A549 (cell line): ENCODE results near the gene SP110. TPM values are rescaled to one million over a fixed set of nuclear protein-coding genes. Genes with fewer than 3 reads are reported as not detected.

Experiments
- ATAC-seq, 2 experiments: fragments of 200-7000 bp in 1 of 2; fragments of >200 bp in 1 of 2; cut with Nextera tagmentation in 1 of 2; cut with Tn5 transposase in 1 of 2; 3 replicates each; pipeline versions ENCODE4 v1.8.0 to v1.9.1; 2018 to 2020; ENCODE audit warnings: mild to moderate bottlenecking in 1 of 2, moderate library complexity in 1 of 2
- CTCF ChIA-PET: fragments of 300-600 bp; sonication (Branson Sonifier 250); formaldehyde crosslinking; extraction: SDS; loops from one replicate; lab custom pipeline; 2021; ENCODE audit warnings: antibody characterized with exemption, inconsistent platforms; lab: Yijun Ruan, JAX
- POLR2A ChIA-PET: fragments of 350-600 bp; formaldehyde crosslinking; extraction: SDS; loops from one replicate; lab custom pipeline; 2021; ENCODE audit warnings: antibody characterized with exemption, inconsistent platforms; lab: Yijun Ruan, JAX
- DNase-seq, 2 experiments: peaks; one replicate each; pipeline versions ENCODE4 v3.0.0 to v3.0.0-alpha.2; 2011 to 2016; ENCODE audit warnings: low read depth in 1 of 2, low spot score in 1 of 2
- FAIRE-seq: peaks from 2 replicates; lab custom pipeline; 2011; peaks lifted over from hg19 to GRCh38; lab: Jason Lieb, UNC
- H3K27ac ChIP-seq, 2 experiments: fragments of >200 bp; sonication (Bioruptor Twin); formaldehyde crosslinking; 3 replicates each; pipeline ENCODE4 v1.5.1; 2016 to 2017
- H3K4me1 ChIP-seq: fragments of >200 bp; sonication (Bioruptor Twin); formaldehyde crosslinking; 3 replicates; pipeline ENCODE4 v1.6.1; 2016
- H3K4me2 ChIP-seq: fragments of >200 bp; sonication (Bioruptor Twin); formaldehyde crosslinking; 3 replicates; pipeline ENCODE4 v1.6.1; 2016
- H3K4me3 ChIP-seq: fragments of >200 bp; sonication (Bioruptor Twin); formaldehyde crosslinking; 3 replicates; pipeline ENCODE4 v1.5.1; 2016
- H3K9me3 ChIP-seq: fragments of >200 bp; sonication (Bioruptor Twin); formaldehyde crosslinking; 3 replicates; pipeline ENCODE4 v1.6.1; 2016
- BHLHE40 ChIP-seq: IDR thresholded peaks from 2 replicates; pipeline ENCODE4 v1.6.1; 2012; ENCODE audit warnings: low read depth, low read length, inconsistent platforms
- CHD4 ChIP-seq: fragments of 200-600 bp; sonication (generic); IDR thresholded peaks from 2 replicates; pipeline ENCODE4 v1.6.1; 2016; ENCODE audit warnings: antibody characterized with exemption, mild to moderate bottlenecking, borderline replicate concordance
- FOSB ChIP-seq: fragments of 250-450 bp; sonication (Bioruptor Pico); IDR thresholded peaks from 2 replicates; pipeline ENCODE4 v1.5.0; 2020; ENCODE audit warnings: mild to moderate bottlenecking, moderate library complexity
- FOSL2 ChIP-seq, 2 experiments: fragments of 450-650 bp in 1 of 2; fragments of >200 bp in 1 of 2; sonication (Bioruptor Twin) in 1 of 2; formaldehyde crosslinking; IDR thresholded peaks; 2 replicates each; pipeline versions ENCODE4 v1.5.0 to v1.6.1; 2016 to 2020; ENCODE audit warnings: mild to moderate bottlenecking in 1 of 2, moderate library complexity in 1 of 2
- FOXS1 ChIP-seq: fragments of 250-450 bp; sonication (Bioruptor Pico); IDR thresholded peaks from 2 replicates; pipeline ENCODE4 v1.5.0; 2020; ENCODE audit warnings: mild to moderate bottlenecking, moderate library complexity
- HDAC2 ChIP-seq: fragments of 200-600 bp; sonication (generic); IDR thresholded peaks from 2 replicates; pipeline ENCODE4 v1.6.1; 2016
- JUN ChIP-seq, 2 experiments: fragments of >200 bp; sonication (Bioruptor Twin); formaldehyde crosslinking; IDR thresholded peaks; 2 replicates in 1 of 2; 3 replicates in 1 of 2; pipeline ENCODE4 v1.6.1; 2016 to 2017
- JUNB ChIP-seq: fragments of >200 bp; sonication (Bioruptor Twin); formaldehyde crosslinking; IDR thresholded peaks from 2 replicates; pipeline ENCODE4 v1.6.1; 2016
- KDM1A ChIP-seq: fragments of 200-600 bp; sonication (generic); IDR thresholded peaks from 2 replicates; pipeline ENCODE4 v1.6.1; 2016; ENCODE audit warnings: low read depth, mild to moderate bottlenecking
- MAZ ChIP-seq: fragments of 150-350 bp; IDR thresholded peaks from 2 replicates; pipeline ENCODE4 v1.6.1; 2014; ENCODE audit warnings: antibody characterized with exemption, low read depth, low read length, borderline replicate concordance
- MYC ChIP-seq: IDR thresholded peaks from 2 replicates; pipeline ENCODE4 v1.6.1; 2012; ENCODE audit warnings: mild to moderate bottlenecking, inconsistent platforms, low read length, improper control_type of control experiment, borderline replicate concordance
- PHF8 ChIP-seq: fragments of 200-600 bp; sonication (generic); IDR thresholded peaks from 2 replicates; pipeline ENCODE4 v1.6.1; 2016; ENCODE audit warnings: low read depth, mild to moderate bottlenecking, antibody characterized with exemption, moderate library complexity, borderline replicate concordance
- POLR2AphosphoS2 ChIP-seq: conservative IDR thresholded peaks from 2 replicates; pipeline ENCODE4 v1.6.1; 2012; ENCODE audit warnings: low read length, improper control_type of control experiment, inconsistent platforms
- RAD21 ChIP-seq, 2 experiments: fragments of >200 bp in 1 of 2; sonication (Bioruptor Twin) in 1 of 2; formaldehyde crosslinking in 1 of 2; IDR thresholded peaks in 1 of 2; conservative IDR thresholded peaks in 1 of 2; 2 replicates in 1 of 2; 3 replicates in 1 of 2; pipeline ENCODE4 v1.6.1; 2012 to 2018; ENCODE audit warnings: inconsistent platforms in 1 of 2
- RARB ChIP-seq: fragments of 250-450 bp; sonication (Bioruptor Pico); IDR thresholded peaks from 2 replicates; pipeline ENCODE4 v1.8.0; 2021; ENCODE audit warnings: mild to moderate bottlenecking, moderate library complexity
- RFX5 ChIP-seq: fragments of 450-650 bp; IDR thresholded peaks from 2 replicates; pipeline ENCODE4 v1.7.1; 2014; ENCODE audit warnings: antibody characterized with exemption, mild to moderate bottlenecking, moderate library complexity
- RNF2 ChIP-seq: fragments of 200-600 bp; sonication (generic); IDR thresholded peaks from 2 replicates; pipeline ENCODE4 v1.6.1; 2016; ENCODE audit warnings: low read depth, mild to moderate bottlenecking, antibody characterized with exemption, moderate library complexity, borderline replicate concordance
- SMC3 ChIP-seq: fragments of >200 bp; sonication (Bioruptor Twin); formaldehyde crosslinking; IDR thresholded peaks from 3 replicates; pipeline ENCODE4 v1.6.1; 2018; ENCODE audit warnings: inconsistent platforms
- TFCP2L1 ChIP-seq: fragments of 250-450 bp; sonication (Bioruptor Pico); IDR thresholded peaks from 2 replicates; pipeline ENCODE4 v1.5.0; 2021; ENCODE audit warnings: mild to moderate bottlenecking
- TP53 ChIP-seq: fragments of 250-450 bp; sonication (Bioruptor Pico); IDR thresholded peaks from 2 replicates; pipeline ENCODE4 v1.5.0; 2021; ENCODE audit warnings: mild to moderate bottlenecking, moderate library complexity
- ZSCAN20 ChIP-seq: fragments of 250-450 bp; sonication (Bioruptor Pico); IDR thresholded peaks from 2 replicates; pipeline ENCODE4 v1.8.0; 2022; ENCODE audit warnings: mild to moderate bottlenecking, moderate library complexity
- WGBS: methylation state at CpG from one replicate; pipeline ENCODE4 v1.1.6; 2017; ENCODE audit errors: missing lambda C conversion rate; 5-methylcytosine and 5-hydroxymethylcytosine counted together
- polyA plus RNA-seq, 4 experiments: library from polyadenylated mRNA; depleted of rRNA in 3 of 4; stranded (reverse); fragments of >200 nt; fragmentation: RNase III in 1 of 4; extraction: RNeasy Plus Mini Kit Qiagen cat#74134 plus additional on column Dnase treatment in 1 of 4; gene quantifications; 2 replicates in 3 of 4; 3 replicates in 1 of 4; pipeline ENCODE4 v1.2.3, GENCODE V29; 2011 to 2017
- TF ChIP-seq, protein P1 (sequence below): IDR thresholded peaks from 2 replicates; pipeline ENCODE4 v1.6.1; 2012
- TF ChIP-seq, protein P2 (sequence below): IDR thresholded peaks from 2 replicates; pipeline ENCODE4 v1.6.1; 2012
- TF ChIP-seq, protein P3 (sequence below): fragments of 450-650 bp; IDR thresholded peaks from 2 replicates; pipeline ENCODE4 v1.6.1; 2014; ENCODE audit warnings: antibody characterized with exemption
- TF ChIP-seq, protein P4 (sequence below): IDR thresholded peaks from 2 replicates; pipeline ENCODE4 v1.6.1; 2012; ENCODE audit warnings: low read depth, borderline replicate concordance
- TF ChIP-seq, protein P5 (sequence below): fragments of >200 bp; sonication (Bioruptor Twin); formaldehyde crosslinking; IDR thresholded peaks from 3 replicates; pipeline ENCODE4 v1.6.1; 2016

The SP110 gene
- polyA plus RNA-seq, 2 of the 4 experiments (the other 2 are of a cell fraction), result 3.6 to 4.6 TPM

DNA sequence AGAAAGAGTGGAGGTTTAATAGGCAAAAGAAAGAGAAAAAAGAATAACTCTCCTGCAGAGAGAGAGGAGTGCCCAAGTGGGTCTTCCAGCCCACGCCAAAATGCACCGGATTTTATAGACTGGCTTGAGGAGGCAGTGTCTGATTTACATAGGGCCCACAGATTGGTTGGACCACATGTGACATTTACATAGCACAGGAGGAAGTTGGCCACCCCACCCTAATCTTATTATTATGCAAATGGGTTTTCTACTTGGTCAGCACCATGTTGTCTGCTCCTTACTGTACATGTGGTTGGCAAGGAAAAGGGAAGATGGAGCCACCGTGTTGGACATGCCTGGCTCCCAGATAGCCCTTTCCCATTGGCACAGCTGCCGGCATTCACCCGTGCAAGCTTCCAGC is 56.8 kb downstream of the SP110 start:
- no peaks in the 10 kb centered on the region for H3K4me1 ChIP-seq
- ATAC-seq, result no peak
- POLR2A ChIA-PET, result no interaction called here
- no peak for FAIRE-seq
- CTCF ChIA-PET, result interaction anchor here (6.2 to 8.8 kb wide), 2 partner anchors 96 to 156 kb away, joined by 54 to 98 read pairs; partner anchors contain the start of gene SLC16A14
- WGBS, result 75% methylated on average over 5 of the region's 5 CpGs
- no peak overlapping the region for H3K27ac ChIP-seq
- no peak overlapping the region for H3K4me3 ChIP-seq
- TF ChIP-seq KDM1A (no peak), ZSCAN20 (CRISPR knock-in tag) (no peak), MAZ (no peak), MYC (no peak), JUNB (no peak), FOSL2 (IDR thresholded peaks at IDR 0.05) (no peak), FOSL2 (CRISPR knock-in tag; IDR thresholded peaks at IDR 0.05) (no peak), POLR2AphosphoS2 (no peak), CHD4 (no peak), BHLHE40 (no peak), FOXS1 (no peak), TP53 (CRISPR knock-in tag) (no peak)
- TF ChIP-seq, protein P1, sequence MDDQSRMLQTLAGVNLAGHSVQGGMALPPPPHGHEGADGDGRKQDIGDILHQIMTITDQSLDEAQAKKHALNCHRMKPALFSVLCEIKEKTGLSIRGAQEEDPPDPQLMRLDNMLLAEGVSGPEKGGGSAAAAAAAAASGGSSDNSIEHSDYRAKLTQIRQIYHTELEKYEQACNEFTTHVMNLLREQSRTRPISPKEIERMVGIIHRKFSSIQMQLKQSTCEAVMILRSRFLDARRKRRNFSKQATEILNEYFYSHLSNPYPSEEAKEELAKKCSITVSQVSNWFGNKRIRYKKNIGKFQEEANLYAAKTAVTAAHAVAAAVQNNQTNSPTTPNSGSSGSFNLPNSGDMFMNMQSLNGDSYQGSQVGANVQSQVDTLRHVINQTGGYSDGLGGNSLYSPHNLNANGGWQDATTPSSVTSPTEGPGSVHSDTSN, result no peak
- TF ChIP-seq, protein P2, sequence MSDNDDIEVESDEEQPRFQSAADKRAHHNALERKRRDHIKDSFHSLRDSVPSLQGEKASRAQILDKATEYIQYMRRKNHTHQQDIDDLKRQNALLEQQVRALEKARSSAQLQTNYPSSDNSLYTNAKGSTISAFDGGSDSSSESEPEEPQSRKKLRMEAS, result no peak
- H3K9me3 ChIP-seq, result no peaks in the 10 kb centered on the region
- H3K4me2 ChIP-seq, result no peak overlapping the region
- DNase-seq, result no peak

DNA sequence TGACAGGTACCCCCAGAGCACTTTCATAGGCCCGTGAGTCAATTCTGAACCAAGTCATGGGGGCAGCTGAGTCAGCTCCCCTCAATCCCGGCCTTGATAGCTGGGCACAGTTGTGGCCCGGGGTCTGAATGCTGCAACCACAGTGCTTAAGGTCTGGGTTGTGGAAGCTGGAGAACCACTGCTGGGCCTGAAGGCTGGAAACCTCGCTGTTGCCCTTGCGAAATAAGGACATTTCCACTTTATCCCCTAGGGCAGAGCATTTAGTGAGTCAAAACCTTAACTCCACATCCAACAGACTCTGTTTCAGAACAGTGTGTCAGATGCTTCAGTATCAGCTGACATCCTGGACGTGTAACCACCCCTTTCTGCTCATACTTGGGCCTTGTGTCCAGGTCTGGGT is 58.6 kb downstream of the SP110 start:
- ATAC-seq (no peak), FAIRE-seq (no peak)
- CTCF ChIA-PET, result interaction anchor here (0.6 to 8.8 kb wide), 6 partner anchors 16 to 451 kb away, joined by 3 to 98 read pairs (median 6); partner anchors contain the start of gene SLC16A14

More for the DNA sequence above, 58.6 kb downstream of the SP110 start:
- TF ChIP-seq FOSL2 (IDR thresholded peaks at IDR 0.05) (no peak), FOSL2 (CRISPR knock-in tag; IDR thresholded peaks at IDR 0.05) (no peak), RNF2 (no peak), TP53 (CRISPR knock-in tag) (no peak), RAD21 (conservative IDR thresholded peaks at IDR 0.05 in 1 of 2, IDR thresholded peaks at IDR 0.05 in 1 of 2) (no peak), RARB (CRISPR knock-in tag) (no peak), RFX5 (no peak), FOSB (CRISPR knock-in tag) (no peak), PHF8 (no peak), TFCP2L1 (CRISPR knock-in tag) (no peak), SMC3 (no peak), HDAC2 (no peak), JUN (IDR thresholded peaks at IDR 0.05) (no peak), CHD4 (no peak)
- TF ChIP-seq, protein P3, sequence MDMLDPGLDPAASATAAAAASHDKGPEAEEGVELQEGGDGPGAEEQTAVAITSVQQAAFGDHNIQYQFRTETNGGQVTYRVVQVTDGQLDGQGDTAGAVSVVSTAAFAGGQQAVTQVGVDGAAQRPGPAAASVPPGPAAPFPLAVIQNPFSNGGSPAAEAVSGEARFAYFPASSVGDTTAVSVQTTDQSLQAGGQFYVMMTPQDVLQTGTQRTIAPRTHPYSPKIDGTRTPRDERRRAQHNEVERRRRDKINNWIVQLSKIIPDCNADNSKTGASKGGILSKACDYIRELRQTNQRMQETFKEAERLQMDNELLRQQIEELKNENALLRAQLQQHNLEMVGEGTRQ, result no peak
- TF ChIP-seq, protein P4, sequence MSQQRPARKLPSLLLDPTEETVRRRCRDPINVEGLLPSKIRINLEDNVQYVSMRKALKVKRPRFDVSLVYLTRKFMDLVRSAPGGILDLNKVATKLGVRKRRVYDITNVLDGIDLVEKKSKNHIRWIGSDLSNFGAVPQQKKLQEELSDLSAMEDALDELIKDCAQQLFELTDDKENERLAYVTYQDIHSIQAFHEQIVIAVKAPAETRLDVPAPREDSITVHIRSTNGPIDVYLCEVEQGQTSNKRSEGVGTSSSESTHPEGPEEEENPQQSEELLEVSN, result no peak
- TF ChIP-seq, protein P5, sequence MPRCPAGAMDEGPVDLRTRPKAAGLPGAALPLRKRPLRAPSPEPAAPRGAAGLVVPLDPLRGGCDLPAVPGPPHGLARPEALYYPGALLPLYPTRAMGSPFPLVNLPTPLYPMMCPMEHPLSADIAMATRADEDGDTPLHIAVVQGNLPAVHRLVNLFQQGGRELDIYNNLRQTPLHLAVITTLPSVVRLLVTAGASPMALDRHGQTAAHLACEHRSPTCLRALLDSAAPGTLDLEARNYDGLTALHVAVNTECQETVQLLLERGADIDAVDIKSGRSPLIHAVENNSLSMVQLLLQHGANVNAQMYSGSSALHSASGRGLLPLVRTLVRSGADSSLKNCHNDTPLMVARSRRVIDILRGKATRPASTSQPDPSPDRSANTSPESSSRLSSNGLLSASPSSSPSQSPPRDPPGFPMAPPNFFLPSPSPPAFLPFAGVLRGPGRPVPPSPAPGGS, result no peak
- Histone ChIP-seq H3K4me2 (no peak overlapping the region), H3K27ac (no peak overlapping the region), H3K9me3 (no peaks in the 10 kb centered on the region), H3K4me3 (no peak overlapping the region), H3K4me1 (no peaks in the 10 kb centered on the region)
- POLR2A ChIA-PET, result no interaction called here
- DNase-seq, result no peak
- 50% methylated on average over 6 of the region's 6 CpGs for WGBS
